NCI-H748 treated with DMSO at 0.1 percent for 48 hours (cell line): ENCODE data around the gene KCNMA1.

Experiments used
- DNase-seq: peaks from one replicate; lab custom pipeline; 2025; lab: John Stamatoyannopoulos, UW

Gene KCNMA1

GRCh38 chr10:77079592-77080300 is 557.9 kb downstream of the KCNMA1 start:
- DNase-seq: no peak

- no peak for DNase-seq
Measured at GRCh38 chr10:77077316-77077945, 560.2 kb downstream of the KCNMA1 start.

GRCh38 chr10:77075926-77076325 is 561.7 kb downstream of the KCNMA1 start:
- DNase-seq: no peak

- no peak for DNase-seq
Measured at GRCh38 chr10:77074104-77074624, 563.4 kb downstream of the KCNMA1 start.

GRCh38 chr10:77073663-77073960 is 564.0 kb downstream of the KCNMA1 start:
- DNase-seq: no peak

- DNase-seq: no peak
Measured at GRCh38 chr10:77072836-77073662, 564.6 kb downstream of the KCNMA1 start.

GRCh38 chr10:77072361-77072835 is 565.2 kb downstream of the KCNMA1 start:
- no peak for DNase-seq

- no peak for DNase-seq
Measured at GRCh38 chr10:77071956-77072355, 565.7 kb downstream of the KCNMA1 start.

- DNase-seq: no peak
Measured at GRCh38 chr10:77071001-77071511, 566.6 kb downstream of the KCNMA1 start.

GRCh38 chr10:77070346-77070745 is 567.3 kb downstream of the KCNMA1 start:
- no peak for DNase-seq

- DNase-seq: no peak
Measured at GRCh38 chr10:77068969-77069368, 568.6 kb downstream of the KCNMA1 start.

- DNase-seq: no peak
Measured at GRCh38 chr10:77068272-77068671, 569.3 kb downstream of the KCNMA1 start.

- DNase-seq: no peak
Measured at GRCh38 chr10:77062381-77062780, 575.2 kb downstream of the KCNMA1 start.

GRCh38 chr10:77060913-77061312 is 576.7 kb downstream of the KCNMA1 start:
- no peak for DNase-seq

- no peak for DNase-seq
Measured at GRCh38 chr10:77056650-77057049, 581.0 kb downstream of the KCNMA1 start.

GRCh38 chr10:77052593-77052992 is 585.0 kb downstream of the KCNMA1 start:
- no peak for DNase-seq

- DNase-seq: no peak
Measured at GRCh38 chr10:77051837-77052236, 585.8 kb downstream of the KCNMA1 start.

GRCh38 chr10:77049896-77050295 is 587.7 kb downstream of the KCNMA1 start:
- DNase-seq: no peak

- DNase-seq: no peak
Measured at GRCh38 chr10:77049146-77049545, 588.5 kb downstream of the KCNMA1 start.

GRCh38 chr10:77045085-77045484 is 592.5 kb downstream of the KCNMA1 start:
- DNase-seq: no peak

- DNase-seq: no peak
Measured at GRCh38 chr10:77043420-77043763, 594.2 kb downstream of the KCNMA1 start.

- DNase-seq: no peak
Measured at GRCh38 chr10:77042706-77043419, 594.7 kb downstream of the KCNMA1 start.
